ENCODE data around the gene FAF1. TPM values are rescaled to one million over a fixed set of nuclear protein-coding genes. Genes with fewer than 3 reads are reported as not detected.

Gene FAF1
- total and polyA plus RNA-seq, 9 of the 15 experiments (the other 6 are each of a cell fraction or from before 2014, with no cell fraction given) = 48.7 to 225 (median 118) TPM

DNA sequence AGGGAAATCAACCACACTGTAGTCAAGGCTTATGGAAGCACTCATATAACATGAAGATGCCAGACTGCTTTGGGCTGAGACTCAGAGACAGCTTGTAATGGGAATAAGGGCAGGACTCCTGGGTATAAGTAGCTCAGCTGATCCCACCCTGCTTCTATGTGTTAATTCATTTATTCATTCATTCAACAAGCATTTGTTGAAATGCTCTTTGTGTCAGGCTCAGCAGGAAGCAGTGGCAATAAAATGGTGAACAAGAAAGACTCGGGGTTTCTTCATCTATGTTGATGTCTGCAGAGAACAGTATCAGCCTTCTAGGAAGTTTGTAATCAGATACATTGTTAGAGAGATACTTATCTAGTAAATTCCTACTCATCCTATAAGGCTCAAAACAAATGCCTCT lies 391.3 kb downstream of the FAF1 start (continued):
- TF ChIP-seq, protein P1, sequence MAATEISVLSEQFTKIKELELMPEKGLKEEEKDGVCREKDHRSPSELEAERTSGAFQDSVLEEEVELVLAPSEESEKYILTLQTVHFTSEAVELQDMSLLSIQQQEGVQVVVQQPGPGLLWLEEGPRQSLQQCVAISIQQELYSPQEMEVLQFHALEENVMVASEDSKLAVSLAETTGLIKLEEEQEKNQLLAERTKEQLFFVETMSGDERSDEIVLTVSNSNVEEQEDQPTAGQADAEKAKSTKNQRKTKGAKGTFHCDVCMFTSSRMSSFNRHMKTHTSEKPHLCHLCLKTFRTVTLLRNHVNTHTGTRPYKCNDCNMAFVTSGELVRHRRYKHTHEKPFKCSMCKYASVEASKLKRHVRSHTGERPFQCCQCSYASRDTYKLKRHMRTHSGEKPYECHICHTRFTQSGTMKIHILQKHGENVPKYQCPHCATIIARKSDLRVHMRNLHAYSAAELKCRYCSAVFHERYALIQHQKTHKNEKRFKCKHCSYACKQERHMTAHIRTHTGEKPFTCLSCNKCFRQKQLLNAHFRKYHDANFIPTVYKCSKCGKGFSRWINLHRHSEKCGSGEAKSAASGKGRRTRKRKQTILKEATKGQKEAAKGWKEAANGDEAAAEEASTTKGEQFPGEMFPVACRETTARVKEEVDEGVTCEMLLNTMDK (IDR thresholded peaks at IDR 0.05; ENCODE audit: borderline replicate concordance, insufficient read depth, low read depth, low read length, poor library complexity, severe bottlenecking) = no peak
- TF ChIP-seq CREBBP (IDR thresholded peaks at IDR 0.05; ENCODE audit: low read depth, low read length) = no peak
- TF ChIP-seq MAFF (IDR thresholded peaks at IDR 0.05; ENCODE audit: low read length) = no peak
- no peak for TF ChIP-seq GTF2F1 (IDR thresholded peaks at IDR 0.05; ENCODE audit: low read depth, low read length)
- no peak for TF ChIP-seq ZKSCAN8 (CRISPR knock-in tag; IDR thresholded peaks at IDR 0.05)
- TF ChIP-seq, protein P2, sequence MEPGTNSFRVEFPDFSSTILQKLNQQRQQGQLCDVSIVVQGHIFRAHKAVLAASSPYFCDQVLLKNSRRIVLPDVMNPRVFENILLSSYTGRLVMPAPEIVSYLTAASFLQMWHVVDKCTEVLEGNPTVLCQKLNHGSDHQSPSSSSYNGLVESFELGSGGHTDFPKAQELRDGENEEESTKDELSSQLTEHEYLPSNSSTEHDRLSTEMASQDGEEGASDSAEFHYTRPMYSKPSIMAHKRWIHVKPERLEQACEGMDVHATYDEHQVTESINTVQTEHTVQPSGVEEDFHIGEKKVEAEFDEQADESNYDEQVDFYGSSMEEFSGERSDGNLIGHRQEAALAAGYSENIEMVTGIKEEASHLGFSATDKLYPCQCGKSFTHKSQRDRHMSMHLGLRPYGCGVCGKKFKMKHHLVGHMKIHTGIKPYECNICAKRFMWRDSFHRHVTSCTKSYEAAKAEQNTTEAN (CRISPR knock-in tag; IDR thresholded peaks at IDR 0.05) = no peak
- TF ChIP-seq, protein P3, sequence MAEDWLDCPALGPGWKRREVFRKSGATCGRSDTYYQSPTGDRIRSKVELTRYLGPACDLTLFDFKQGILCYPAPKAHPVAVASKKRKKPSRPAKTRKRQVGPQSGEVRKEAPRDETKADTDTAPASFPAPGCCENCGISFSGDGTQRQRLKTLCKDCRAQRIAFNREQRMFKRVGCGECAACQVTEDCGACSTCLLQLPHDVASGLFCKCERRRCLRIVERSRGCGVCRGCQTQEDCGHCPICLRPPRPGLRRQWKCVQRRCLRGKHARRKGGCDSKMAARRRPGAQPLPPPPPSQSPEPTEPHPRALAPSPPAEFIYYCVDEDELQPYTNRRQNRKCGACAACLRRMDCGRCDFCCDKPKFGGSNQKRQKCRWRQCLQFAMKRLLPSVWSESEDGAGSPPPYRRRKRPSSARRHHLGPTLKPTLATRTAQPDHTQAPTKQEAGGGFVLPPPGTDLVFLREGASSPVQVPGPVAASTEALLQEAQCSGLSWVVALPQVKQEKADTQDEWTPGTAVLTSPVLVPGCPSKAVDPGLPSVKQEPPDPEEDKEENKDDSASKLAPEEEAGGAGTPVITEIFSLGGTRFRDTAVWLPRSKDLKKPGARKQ (CRISPR knock-in tag; IDR thresholded peaks at IDR 0.05) = no peak
- no peak for TF ChIP-seq ZNF324 (CRISPR knock-in tag; IDR thresholded peaks at IDR 0.05)
- no peak for TF ChIP-seq WHSC1 (IDR thresholded peaks at IDR 0.05; ENCODE audit: low read length)
- TF ChIP-seq, protein P4, sequence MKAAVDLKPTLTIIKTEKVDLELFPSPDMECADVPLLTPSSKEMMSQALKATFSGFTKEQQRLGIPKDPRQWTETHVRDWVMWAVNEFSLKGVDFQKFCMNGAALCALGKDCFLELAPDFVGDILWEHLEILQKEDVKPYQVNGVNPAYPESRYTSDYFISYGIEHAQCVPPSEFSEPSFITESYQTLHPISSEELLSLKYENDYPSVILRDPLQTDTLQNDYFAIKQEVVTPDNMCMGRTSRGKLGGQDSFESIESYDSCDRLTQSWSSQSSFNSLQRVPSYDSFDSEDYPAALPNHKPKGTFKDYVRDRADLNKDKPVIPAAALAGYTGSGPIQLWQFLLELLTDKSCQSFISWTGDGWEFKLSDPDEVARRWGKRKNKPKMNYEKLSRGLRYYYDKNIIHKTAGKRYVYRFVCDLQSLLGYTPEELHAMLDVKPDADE (conservative IDR thresholded peaks at IDR 0.05; ENCODE audit: control insufficient read depth, low read depth, low read length) = no peak

Data from K562 (cell line).